ENCODE data around the gene CTTN. TPM values are rescaled to one million over a fixed set of nuclear protein-coding genes. Genes with fewer than 3 reads are reported as not detected.

Gene CTTN
- total and polyA plus RNA-seq, 2 of the 13 experiments (the other 11 are each of a cell fraction or from before 2014, with no cell fraction given), result 84.4 to 114 TPM

GRCh38 chr11:70397983-70398833 lies at the start of gene CTTN (continued):
- TF ChIP-seq TRAFD1 (CRISPR knock-in tag; IDR thresholded peaks at IDR 0.05; ENCODE audit: borderline replicate concordance) (no peak), ZNF747 (CRISPR knock-in tag; IDR thresholded peaks at IDR 0.05; ENCODE audit: borderline replicate concordance) (peak; percentile 47; the same call in 1 of the 2 replicates), ZNF563 (CRISPR knock-in tag; IDR thresholded peaks at IDR 0.05) (peak; percentile 58; the same call in 1 of the 2 replicates), SMC3 (IDR thresholded peaks at IDR 0.05; ENCODE audit: low read length) (no peak), NCOR1 (IDR thresholded peaks at IDR 0.05; ENCODE audit: borderline replicate concordance, low read length) (no peak), HINFP (CRISPR knock-in tag; IDR thresholded peaks at IDR 0.05; ENCODE audit: low read depth) (no peak), SMAD3 (CRISPR knock-in tag; IDR thresholded peaks at IDR 0.05) (no peak), ZNF263 (CRISPR knock-in tag; IDR thresholded peaks at IDR 0.05) (peak; percentile 92), MAFK (conservative IDR thresholded peaks at IDR 0.05 in 1 of 2, IDR thresholded peaks at IDR 0.05 in 1 of 2; ENCODE audit: low read length in 2 of 2) (no peak), ZMYM2 (CRISPR knock-in tag; IDR thresholded peaks at IDR 0.05) (no peak), ZNF354B (CRISPR knock-in tag; IDR thresholded peaks at IDR 0.05) (no peak), TCF7 (IDR thresholded peaks at IDR 0.05; ENCODE audit: low read depth) (no peak), SIX1 (CRISPR knock-in tag; IDR thresholded peaks at IDR 0.05; ENCODE audit: borderline replicate concordance) (no peak), NPAS2 (CRISPR knock-in tag; IDR thresholded peaks at IDR 0.05; ENCODE audit: borderline replicate concordance) (no peak), POGK (CRISPR knock-in tag; conservative IDR thresholded peaks at IDR 0.05) (peak; percentile 72; the same call in 1 of the 2 replicates), ZNF713 (CRISPR knock-in tag; IDR thresholded peaks at IDR 0.05) (no peak), DRAP1 (CRISPR knock-in tag; IDR thresholded peaks at IDR 0.05) (peak; percentile 71; the same call in 1 of the 2 replicates), TBL1XR1 (IDR thresholded peaks at IDR 0.05; ENCODE audit: borderline replicate concordance, low read length, partially characterized antibody) (no peak), CEBPZ (IDR thresholded peaks at IDR 0.05; ENCODE audit: low read length) (no peak), ZNF224 (CRISPR knock-in tag; IDR thresholded peaks at IDR 0.05) (no peak)

Data from HepG2 (cell line).